ENCODE data around the gene MAN2A1.

Gene MAN2A1

DNA sequence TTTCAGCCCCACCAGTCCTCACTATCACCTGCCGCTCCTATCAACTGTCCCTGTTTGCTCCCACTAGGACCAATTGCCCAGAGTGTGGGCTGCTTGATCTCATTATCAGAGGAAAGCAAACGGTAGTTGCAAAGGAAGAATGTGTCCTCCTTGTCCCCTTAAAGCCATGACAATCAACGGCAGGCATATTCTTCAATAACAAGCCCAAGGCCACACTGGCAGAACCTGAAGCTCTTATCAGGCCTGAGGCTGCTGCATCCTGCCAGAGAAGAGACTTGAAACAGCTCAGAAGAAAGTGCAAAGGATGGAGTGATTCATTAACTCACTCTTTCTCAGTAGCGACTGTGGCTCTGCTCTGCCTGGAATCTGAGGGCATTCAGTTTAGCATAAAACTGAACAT lies 39.2 kb upstream of the MAN2A1 start:
- TF ChIP-seq CTCF (IDR thresholded peaks at IDR 0.05; ENCODE audit: insufficient read depth, low read length, missing control alignments): no peak
- no peak overlapping the region for H3K4me3 ChIP-seq (ENCODE audit: low read depth, low read length)
- no peak for DNase-seq (ENCODE audit: low read depth, low spot score)
- POLR2A ChIA-PET: no interaction called here
- CTCF ChIA-PET: no interaction called here

DNA sequence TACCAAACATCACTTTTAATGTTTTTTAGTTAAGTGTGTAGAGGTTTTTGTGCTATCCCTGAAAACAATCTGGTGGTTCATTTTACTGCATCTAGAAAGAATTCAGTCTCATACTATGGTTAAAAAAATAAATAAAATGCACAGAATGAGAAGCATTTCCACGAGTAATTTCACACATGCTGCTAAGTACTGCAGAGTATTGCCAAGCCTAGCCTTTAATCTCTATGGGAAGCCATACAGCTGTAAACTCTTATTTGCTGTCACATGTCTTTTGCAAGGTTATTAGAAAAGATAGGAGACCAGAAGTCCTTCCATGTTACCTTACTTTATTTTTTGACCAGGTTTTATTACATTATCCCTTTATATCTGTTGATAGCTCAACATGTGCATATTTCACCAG lies 37.6 kb upstream of the MAN2A1 start:
- ChIA-PET POLR2A (no interaction called here), CTCF (no interaction called here)
- DNase-seq (ENCODE audit: low read depth, low spot score): peak; percentile 50
- TF ChIP-seq CTCF (IDR thresholded peaks at IDR 0.05; ENCODE audit: insufficient read depth, low read length, missing control alignments): no peak
- no peak overlapping the region for H3K4me3 ChIP-seq (ENCODE audit: low read depth, low read length)

- no peak for TF ChIP-seq CTCF (IDR thresholded peaks at IDR 0.05; ENCODE audit: insufficient read depth, low read length, missing control alignments)
- no peak for DNase-seq (ENCODE audit: low read depth, low spot score)
- POLR2A ChIA-PET: no interaction called here
Observed at GRCh38 chr5:109653042-109653441, 36.7 kb upstream of the MAN2A1 start.

GRCh38 chr5:109653561-109654239 lies 36.0 kb upstream of the MAN2A1 start:
- no peak overlapping the region for H3K4me3 ChIP-seq (ENCODE audit: low read depth, low read length)
- ChIA-PET CTCF (no interaction called here), POLR2A (no interaction called here)
- no peak for TF ChIP-seq CTCF (IDR thresholded peaks at IDR 0.05; ENCODE audit: insufficient read depth, low read length, missing control alignments)
- no peak for DNase-seq (ENCODE audit: low read depth, low spot score)

More at GRCh38 chr5:109653042-109653441, 36.7 kb upstream of the MAN2A1 start:
- H3K4me3 ChIP-seq (ENCODE audit: low read depth, low read length): no peak overlapping the region
- CTCF ChIA-PET: no interaction called here

DNA sequence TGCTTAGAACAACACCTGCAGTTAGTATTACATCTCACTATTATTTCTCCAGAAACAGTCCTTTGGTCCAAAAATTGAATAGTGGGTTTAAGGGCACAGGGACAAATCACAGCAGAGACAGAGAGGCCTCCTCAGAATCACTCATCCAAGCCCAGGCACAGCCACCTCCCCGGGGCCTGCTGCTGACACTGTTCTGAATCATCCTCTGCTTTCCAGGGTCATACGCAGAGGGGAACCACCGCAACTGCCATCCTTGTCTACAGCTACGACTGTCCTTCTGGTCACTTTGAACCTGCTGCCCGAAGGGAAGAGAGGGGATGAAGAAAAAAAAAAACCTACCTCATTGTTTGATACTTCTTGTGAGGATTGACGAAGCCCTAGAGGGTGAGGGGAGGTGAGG lies 35.3 kb upstream of the MAN2A1 start:
- TF ChIP-seq CTCF (IDR thresholded peaks at IDR 0.05; ENCODE audit: insufficient read depth, low read length, missing control alignments): no peak
- H3K4me3 ChIP-seq (ENCODE audit: low read depth, low read length): no peak overlapping the region
- DNase-seq (ENCODE audit: low read depth, low spot score): no peak
- POLR2A ChIA-PET: no interaction called here
- CTCF ChIA-PET: no interaction called here

- ChIA-PET POLR2A (interaction anchor here (0.5 kb wide), 1 partner anchor 123 kb away, joined by 3 read pairs; no protein-coding TSS in a partner anchor), CTCF (no interaction called here)
- H3K4me3 ChIP-seq (ENCODE audit: low read depth, low read length): no peak overlapping the region
- TF ChIP-seq CTCF (IDR thresholded peaks at IDR 0.05; ENCODE audit: insufficient read depth, low read length, missing control alignments): no peak
- DNase-seq (ENCODE audit: low read depth, low spot score): no peak
Observed at GRCh38 chr5:109655841-109656240, 33.9 kb upstream of the MAN2A1 start.

All from AG04449 (cell line).